ENCODE measurements around the gene ISG20L2.
"Not testable (repeated sequence)": the region's sequence is repeated elsewhere in the genome, so short reads cannot be mapped to it uniquely, and the experiment has no call there.

ISG20L2 gene

GRCh38 chr1:156728599-156729462 is at the start of gene ISG20L2:
ISG20L2 (minus strand) TSS chr1:156728766; CDS start chr1:156727652, 1,114 bp downstream.
- peak; percentile 92 to 97 (median 94) for DNase-seq (ENCODE audit: low read depth in 2 of 3, low spot score in 1 of 3)

- no peak for DNase-seq (ENCODE audit: low read depth in 2 of 3, low spot score in 1 of 3)
These were observed 49.0 kb upstream of the ISG20L2 start for GRCh38 chr1:156777573-156777972.

DNA sequence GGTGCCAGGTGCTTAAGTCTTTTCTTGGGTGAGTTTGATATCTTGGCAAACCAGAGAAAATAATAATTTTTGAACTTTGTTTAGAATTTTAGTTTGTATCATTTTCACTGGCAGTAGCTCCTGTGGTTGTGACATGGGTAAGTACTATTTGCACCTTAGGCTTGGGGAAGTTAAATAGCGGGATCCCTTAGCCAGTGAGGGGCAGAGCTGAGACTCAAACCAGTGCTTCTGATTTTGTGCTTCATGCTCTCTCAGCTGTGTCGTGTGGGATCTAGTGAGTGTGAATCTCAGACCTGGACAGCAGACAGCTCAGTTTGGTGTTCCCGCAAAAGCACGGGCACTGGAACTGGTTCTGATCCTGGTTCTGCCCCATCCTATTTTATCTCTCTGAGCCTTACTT is 48.4 kb upstream of the ISG20L2 start:
- DNase-seq (ENCODE audit: low read depth in 2 of 3, low spot score in 1 of 3), result no peak

- DNase-seq (ENCODE audit: low read depth in 2 of 3, low spot score in 1 of 3), result no peak
These were observed 47.2 kb upstream of the ISG20L2 start for GRCh38 chr1:156775799-156776198.

DNA sequence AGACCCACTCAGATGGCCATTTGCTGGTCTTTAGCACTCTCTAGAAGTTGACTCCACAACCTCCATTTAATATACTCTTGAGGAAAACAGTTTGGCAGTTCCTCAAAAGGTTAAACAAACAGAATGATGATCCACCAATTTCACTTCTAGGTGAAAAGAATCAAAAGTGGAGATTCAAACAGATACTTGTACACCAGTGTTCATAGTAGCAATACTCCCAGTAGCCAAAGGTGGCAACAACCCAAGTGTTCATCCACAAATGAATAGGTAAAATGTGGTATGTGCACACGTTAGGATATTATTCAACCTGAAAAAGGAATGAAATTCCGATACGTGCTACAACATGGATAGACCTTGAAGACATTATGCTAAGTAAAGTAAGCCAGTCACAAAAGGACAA is 45.0 kb upstream of the ISG20L2 start:
- DNase-seq (ENCODE audit: low read depth in 2 of 3, low spot score in 1 of 3), result no peak

GRCh38 chr1:156772728-156773497 is 44.3 kb upstream of the ISG20L2 start:
- no peak for DNase-seq (ENCODE audit: low read depth in 2 of 3, low spot score in 1 of 3)

DNA sequence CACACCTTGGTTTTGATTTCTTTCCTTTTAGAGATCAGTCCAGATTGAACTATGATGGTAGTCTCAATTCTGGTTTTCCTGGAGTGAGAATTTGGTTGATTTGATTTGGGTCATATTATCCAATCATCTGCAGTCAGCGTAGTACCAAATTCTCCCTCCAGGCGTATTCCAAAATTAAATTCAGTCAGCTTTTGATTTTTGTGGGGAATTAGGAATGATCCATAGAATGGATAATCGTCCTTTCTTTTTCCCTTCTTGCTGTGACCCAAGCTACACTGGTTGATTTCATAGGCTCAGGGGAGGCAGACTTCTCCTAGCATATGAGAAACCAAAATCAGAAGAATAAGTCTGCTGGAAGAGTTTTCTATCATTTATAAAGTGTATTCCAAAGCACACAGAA is 43.7 kb upstream of the ISG20L2 start:
- no peak for DNase-seq (ENCODE audit: low read depth in 2 of 3, low spot score in 1 of 3)

GRCh38 chr1:156768610-156769295 is 40.2 kb upstream of the ISG20L2 start:
- DNase-seq (ENCODE audit: low read depth in 2 of 3, low spot score in 1 of 3), result no peak

- DNase-seq (ENCODE audit: low read depth in 2 of 3, low spot score in 1 of 3), result no peak
These were observed 39.5 kb upstream of the ISG20L2 start for GRCh38 chr1:156767879-156768604.

- peak; percentile 91 to 98 (median 93) for DNase-seq (ENCODE audit: low read depth in 2 of 3, low spot score in 1 of 3)
These were observed 38.7 kb upstream of the ISG20L2 start, which contains the start of gene PRCC for GRCh38 chr1:156767101-156767878. PRCC (plus strand) TSS chr1:156767535; CDS start chr1:156767772, 237 bp downstream.

- DNase-seq (ENCODE audit: low read depth in 2 of 3, low spot score in 1 of 3), result no peak
These were observed 37.9 kb upstream of the ISG20L2 start for GRCh38 chr1:156766298-156767100.

GRCh38 chr1:156765666-156766065 is 37.1 kb upstream of the ISG20L2 start:
- DNase-seq (ENCODE audit: low read depth in 2 of 3, low spot score in 1 of 3), result no peak

DNA sequence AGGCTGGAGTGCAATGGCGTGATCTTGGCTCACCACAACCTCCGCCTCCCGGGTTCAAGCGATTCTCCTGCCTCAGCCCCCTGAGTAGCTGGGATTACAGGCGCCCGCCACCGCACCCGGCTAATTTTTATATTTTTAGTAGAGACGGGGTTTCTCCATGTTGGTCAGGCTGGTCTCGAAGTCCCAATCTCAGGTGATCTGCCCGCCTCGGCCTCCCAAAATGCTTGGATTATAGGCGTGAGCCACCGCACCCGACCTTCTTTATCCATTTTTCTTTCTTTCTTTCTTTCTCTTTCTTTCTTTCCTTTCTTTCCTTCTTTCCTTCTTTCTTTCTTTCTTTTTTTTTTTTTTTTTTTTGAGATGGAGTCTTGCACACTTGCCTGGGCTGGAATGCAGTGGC is 36.6 kb upstream of the ISG20L2 start:
- DNase-seq (ENCODE audit: low read depth in 2 of 3, low spot score in 1 of 3), result not testable (repeated sequence)

DNA sequence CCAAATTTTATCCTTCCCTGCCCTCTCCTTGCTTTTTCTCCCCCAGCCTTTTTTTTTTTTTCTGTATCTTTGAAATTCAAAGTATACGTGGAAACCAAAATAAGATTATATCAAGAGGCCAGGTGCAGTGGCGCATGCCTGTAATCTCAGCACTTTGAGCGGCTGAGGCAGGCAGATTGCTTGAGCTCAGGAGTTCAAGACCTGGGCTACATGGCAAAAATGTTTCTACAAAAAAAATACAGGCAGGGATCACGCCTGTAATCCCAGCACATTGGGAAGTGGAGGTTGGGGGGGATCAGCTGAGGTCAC is 32.2 kb upstream of the ISG20L2 start:
- no peak for DNase-seq (ENCODE audit: low read depth in 2 of 3, low spot score in 1 of 3)

GRCh38 chr1:156760092-156760795 is 31.7 kb upstream of the ISG20L2 start:
- DNase-seq (ENCODE audit: low read depth in 2 of 3, low spot score in 1 of 3), result no peak

- not testable (repeated sequence) for DNase-seq (ENCODE audit: low read depth in 2 of 3, low spot score in 1 of 3)
These were observed 29.1 kb upstream of the ISG20L2 start for GRCh38 chr1:156757572-156758253.

DNA sequence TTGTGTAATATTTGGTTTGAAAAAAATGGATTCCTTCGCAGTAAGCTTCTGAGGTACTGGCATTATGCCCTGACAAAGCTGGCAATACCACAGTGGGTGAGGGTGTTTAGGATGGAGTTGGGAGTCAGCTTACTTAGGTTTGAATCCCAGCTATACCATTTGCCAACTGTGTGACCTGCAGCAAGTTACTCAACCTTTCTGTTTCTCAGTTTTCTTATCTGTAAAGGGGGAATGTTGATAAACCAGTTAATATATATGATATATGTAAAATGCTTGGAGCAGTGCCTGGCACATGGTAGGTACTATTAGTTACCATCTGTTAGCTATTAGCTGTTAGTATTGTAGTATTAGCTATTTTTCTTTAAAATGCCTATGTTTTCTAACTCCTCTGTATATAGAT is 27.8 kb upstream of the ISG20L2 start:
- no peak for DNase-seq (ENCODE audit: low read depth in 2 of 3, low spot score in 1 of 3)

- DNase-seq (ENCODE audit: low read depth in 2 of 3, low spot score in 1 of 3), result no peak
These were observed 27.0 kb upstream of the ISG20L2 start for GRCh38 chr1:156755527-156755950.

All from stimulated activated CD4-positive, alpha-beta T cell treated with anti-CD3 and anti-CD28 coated beads, Interleukin-12 subunit alpha, Interleukin-12 subunit beta, amount 100 ng/mL, for 48 hours (primary cell).